ENCODE results near the gene SCN9A.

SCN9A gene

DNA sequence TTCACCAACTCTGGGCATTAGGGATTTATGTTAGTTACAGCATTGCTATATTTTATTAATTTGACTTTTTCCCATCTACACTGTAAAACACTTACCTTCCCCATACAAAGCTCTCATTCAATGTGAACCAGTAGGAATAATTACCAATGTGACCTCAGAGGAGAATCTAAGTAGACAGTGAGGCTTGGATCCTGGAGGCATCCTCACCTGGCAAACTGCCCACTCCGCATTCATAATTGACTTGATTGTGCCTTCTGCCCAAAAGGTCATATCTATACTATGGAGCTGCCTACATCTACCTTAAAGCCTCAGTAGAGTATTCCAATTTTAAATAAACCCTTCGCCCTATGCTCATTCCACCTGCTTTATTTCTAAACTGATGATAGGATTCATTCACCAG lies 202.5 kb downstream of the SCN9A start:
- POLR2A ChIA-PET (ENCODE audit: low non-redundant PET) = no interaction called here
- DNase-seq (ENCODE audit: low spot score) = no peak
- CTCF ChIA-PET = no interaction called here
- TF ChIP-seq, protein P1, sequence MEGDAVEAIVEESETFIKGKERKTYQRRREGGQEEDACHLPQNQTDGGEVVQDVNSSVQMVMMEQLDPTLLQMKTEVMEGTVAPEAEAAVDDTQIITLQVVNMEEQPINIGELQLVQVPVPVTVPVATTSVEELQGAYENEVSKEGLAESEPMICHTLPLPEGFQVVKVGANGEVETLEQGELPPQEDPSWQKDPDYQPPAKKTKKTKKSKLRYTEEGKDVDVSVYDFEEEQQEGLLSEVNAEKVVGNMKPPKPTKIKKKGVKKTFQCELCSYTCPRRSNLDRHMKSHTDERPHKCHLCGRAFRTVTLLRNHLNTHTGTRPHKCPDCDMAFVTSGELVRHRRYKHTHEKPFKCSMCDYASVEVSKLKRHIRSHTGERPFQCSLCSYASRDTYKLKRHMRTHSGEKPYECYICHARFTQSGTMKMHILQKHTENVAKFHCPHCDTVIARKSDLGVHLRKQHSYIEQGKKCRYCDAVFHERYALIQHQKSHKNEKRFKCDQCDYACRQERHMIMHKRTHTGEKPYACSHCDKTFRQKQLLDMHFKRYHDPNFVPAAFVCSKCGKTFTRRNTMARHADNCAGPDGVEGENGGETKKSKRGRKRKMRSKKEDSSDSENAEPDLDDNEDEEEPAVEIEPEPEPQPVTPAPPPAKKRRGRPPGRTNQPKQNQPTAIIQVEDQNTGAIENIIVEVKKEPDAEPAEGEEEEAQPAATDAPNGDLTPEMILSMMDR (conservative IDR thresholded peaks at IDR 0.05; ENCODE audit: low read depth) = no peak
- H3K27ac ChIP-seq = no peak overlapping the region

DNA sequence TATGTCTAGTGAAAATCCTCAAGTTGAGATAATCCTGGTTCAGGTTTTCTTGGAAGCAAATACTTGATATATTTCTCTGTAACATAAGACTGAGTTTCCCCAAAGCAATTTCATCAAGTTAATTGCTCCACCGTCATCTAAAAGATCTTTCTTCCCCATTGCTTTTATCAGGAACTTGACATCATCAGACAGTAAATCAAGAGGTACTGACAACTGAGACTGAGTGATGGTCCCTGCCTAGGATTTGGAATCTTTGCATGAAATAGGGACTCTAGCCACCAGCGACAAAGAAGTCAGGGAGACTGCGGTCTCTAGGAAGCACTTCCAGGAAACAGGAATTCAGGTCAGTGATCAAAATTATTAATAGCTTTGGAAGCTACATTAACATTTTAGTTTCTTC lies 204.5 kb downstream of the SCN9A start:
- no peak overlapping the region for H3K27ac ChIP-seq
- ChIA-PET POLR2A (ENCODE audit: low non-redundant PET) (no interaction called here), CTCF (no interaction called here)
- TF ChIP-seq, protein P1 (conservative IDR thresholded peaks at IDR 0.05; ENCODE audit: low read depth) = no peak
- no peak for DNase-seq (ENCODE audit: low spot score)

DNA sequence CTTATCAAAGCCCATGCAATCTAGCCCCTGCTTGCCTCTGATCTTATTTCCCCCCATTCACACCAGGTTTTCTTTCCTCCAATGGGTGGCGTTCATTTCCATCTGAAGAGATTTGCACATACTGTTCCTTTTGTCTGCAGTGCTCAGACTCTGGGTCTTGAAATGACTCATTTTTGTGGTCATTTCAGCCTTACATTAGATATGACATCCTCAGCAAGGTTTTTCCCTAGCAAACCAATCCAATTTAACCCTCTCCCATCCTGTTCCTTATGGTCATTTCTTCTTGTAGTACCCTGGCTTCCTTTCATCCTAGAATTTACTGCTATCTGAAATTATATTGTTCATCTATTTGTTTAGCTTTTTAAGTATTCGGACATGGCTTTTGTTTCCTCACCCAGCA lies 205.4 kb downstream of the SCN9A start:
- no peak for DNase-seq (ENCODE audit: low spot score)
- TF ChIP-seq, protein P1 (conservative IDR thresholded peaks at IDR 0.05; ENCODE audit: low read depth) = no peak
- CTCF ChIA-PET = no interaction called here

DNA sequence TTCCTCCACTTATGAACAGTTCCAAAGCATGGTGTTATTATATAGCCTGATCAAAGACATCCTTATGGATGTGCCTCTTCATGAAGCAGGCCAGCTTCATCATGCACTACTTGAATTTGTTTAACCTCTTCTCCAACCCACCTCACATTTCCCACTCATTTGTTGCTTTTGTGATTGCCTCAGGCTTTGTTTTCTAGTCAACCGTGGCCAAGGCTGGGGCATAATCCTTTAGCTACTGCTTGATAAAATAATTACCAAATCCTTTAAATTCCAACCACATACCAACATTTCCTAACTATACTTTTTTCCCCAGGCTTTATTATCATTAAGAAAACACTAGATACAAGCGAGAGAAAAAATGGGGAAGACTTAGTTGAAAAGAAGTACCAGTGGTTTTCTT lies 208.3 kb downstream of the SCN9A start:
- DNase-seq (ENCODE audit: low spot score) = no peak
- ChIA-PET CTCF (no interaction called here), POLR2A (ENCODE audit: low non-redundant PET) (no interaction called here)
- no peak overlapping the region for H3K27ac ChIP-seq
- TF ChIP-seq, protein P1 (conservative IDR thresholded peaks at IDR 0.05; ENCODE audit: low read depth) = no peak

More for the DNA sequence above, 205.4 kb downstream of the SCN9A start:
- no peak overlapping the region for H3K27ac ChIP-seq
- POLR2A ChIA-PET (ENCODE audit: low non-redundant PET) = no interaction called here

DNA sequence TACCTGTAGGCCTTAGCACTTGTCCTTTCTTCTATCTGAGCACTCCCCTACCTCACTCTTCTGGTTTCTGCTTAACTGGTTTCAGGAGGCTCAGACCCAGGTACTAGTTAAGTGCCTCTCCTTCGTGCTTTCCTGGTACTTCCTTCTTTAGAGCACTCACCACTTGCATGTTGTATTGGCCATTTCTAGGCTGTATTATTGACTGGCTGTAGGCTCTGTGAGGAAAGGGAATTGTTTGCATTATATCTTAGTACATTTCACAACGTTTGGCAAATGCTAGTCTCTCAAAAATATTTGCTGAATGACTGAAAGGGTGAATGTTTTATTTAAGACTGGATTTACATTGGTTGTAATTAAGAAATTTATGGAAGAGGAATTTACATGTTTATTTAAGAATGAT lies 212.0 kb downstream of the SCN9A start:
- TF ChIP-seq, protein P1 (conservative IDR thresholded peaks at IDR 0.05; ENCODE audit: low read depth) = no peak
- no peak overlapping the region for H3K27ac ChIP-seq
- DNase-seq (ENCODE audit: low spot score) = no peak
- ChIA-PET POLR2A (ENCODE audit: low non-redundant PET) (no interaction called here), CTCF (no interaction called here)

DNA sequence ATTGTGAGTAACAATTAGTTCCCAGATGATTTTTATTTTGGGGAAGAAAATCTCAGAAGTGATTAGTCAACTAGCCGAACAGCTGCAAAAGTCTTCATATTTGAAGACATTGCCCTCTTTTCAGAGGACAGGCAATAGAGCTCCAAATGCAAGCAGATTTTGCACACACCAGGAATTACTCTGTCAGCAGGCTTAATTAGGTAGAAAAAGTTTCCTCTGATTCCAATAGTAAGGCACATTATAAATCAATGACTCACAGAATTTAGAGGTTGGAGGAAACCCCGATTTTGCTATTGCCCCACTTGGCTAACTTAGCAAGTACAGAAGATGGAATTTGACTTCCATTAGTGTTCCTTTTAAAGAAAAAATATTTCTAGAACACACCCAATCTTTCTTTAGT lies 217.2 kb downstream of the SCN9A start:
- H3K27ac ChIP-seq = no peak overlapping the region
- CTCF ChIA-PET = interaction anchor here (0.7 kb wide), 1 partner anchor 265 kb away, joined by 4 read pairs; no protein-coding TSS in a partner anchor
- TF ChIP-seq, protein P1 (conservative IDR thresholded peaks at IDR 0.05; ENCODE audit: low read depth) = no peak
- DNase-seq (ENCODE audit: low spot score) = no peak
- POLR2A ChIA-PET (ENCODE audit: low non-redundant PET) = no interaction called here

DNA sequence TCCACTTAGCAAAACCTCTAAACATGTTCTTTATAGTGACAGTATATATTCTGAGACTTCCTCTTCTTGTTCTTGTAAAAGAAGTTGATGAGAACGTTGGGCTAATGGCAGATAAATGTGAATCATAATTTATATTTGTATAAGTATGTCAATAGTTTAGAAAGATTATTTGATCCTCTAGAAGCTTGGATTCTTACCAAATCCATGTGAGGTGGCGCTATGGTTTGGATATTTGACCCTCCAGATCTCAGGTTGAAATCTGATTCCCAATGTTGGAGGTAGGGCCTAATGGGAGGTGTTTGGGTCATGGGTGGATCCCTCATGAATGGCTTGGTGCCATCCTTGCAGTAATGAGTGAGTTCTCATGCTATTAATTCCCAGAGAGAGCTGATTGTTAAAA lies 218.2 kb downstream of the SCN9A start:
- ChIA-PET POLR2A (ENCODE audit: low non-redundant PET) (no interaction called here), CTCF (interaction anchor here (1.0 kb wide), 1 partner anchor 46 kb away, joined by 3 read pairs; no protein-coding TSS in a partner anchor)
- DNase-seq (ENCODE audit: low spot score) = no peak
- no peak overlapping the region for H3K27ac ChIP-seq
- TF ChIP-seq, protein P1 (conservative IDR thresholded peaks at IDR 0.05; ENCODE audit: low read depth) = no peak
